WTC11 (cell line): ENCODE measurements around the gene GSG1L.

Experiments used
- CTCF ChIP-seq: fragments of 200-600 bp; IDR thresholded peaks from 2 replicates; pipeline ENCODE4 v1.8.0; 2022; ENCODE audit warnings: antibody characterized with exemption
- E2F1 ChIP-seq: sonication (generic); formaldehyde crosslinking; IDR thresholded peaks from 2 replicates; pipeline ENCODE4 v1.8.0; 2022; ENCODE audit warnings: mild to moderate bottlenecking, missing genetic modification reagents
- ELF4 ChIP-seq: sonication (generic); formaldehyde crosslinking; IDR thresholded peaks from 2 replicates; pipeline ENCODE4 v1.8.1; 2022; ENCODE audit warnings: low read depth, mild to moderate bottlenecking, moderate library complexity, missing genetic modification reagents
- JAZF1 ChIP-seq: fragments of 250-450 bp; sonication (Bioruptor Pico); IDR thresholded peaks from 2 replicates; pipeline ENCODE4 v1.9.0; 2021; ENCODE audit warnings: moderate library complexity, mild to moderate bottlenecking, inconsistent platforms
- JUN ChIP-seq: sonication (generic); formaldehyde crosslinking; IDR thresholded peaks from 2 replicates; pipeline ENCODE4 v1.8.0; 2023; ENCODE audit warnings: mild to moderate bottlenecking, missing genetic modification reagents
- NFYB ChIP-seq: sonication (generic); formaldehyde crosslinking; conservative IDR thresholded peaks from 2 replicates; pipeline ENCODE4 v1.8.0; 2022; ENCODE audit warnings: low read depth, missing genetic modification reagents
- PREB ChIP-seq: sonication (generic); formaldehyde crosslinking; IDR thresholded peaks from 2 replicates; pipeline ENCODE4 v1.8.1; 2022; ENCODE audit warnings: mild to moderate bottlenecking, missing genetic modification reagents, moderate library complexity, borderline replicate concordance
- TEAD4 ChIP-seq: sonication (generic); formaldehyde crosslinking; IDR thresholded peaks from 2 replicates; pipeline ENCODE4 v1.8.0; 2022; ENCODE audit warnings: mild to moderate bottlenecking, missing genetic modification reagents

- TF ChIP-seq CTCF, result no peak
- no peak for TF ChIP-seq E2F1 (CRISPR knock-in tag)
- no peak for TF ChIP-seq ELF4 (CRISPR knock-in tag)
- no peak for TF ChIP-seq PREB (CRISPR knock-in tag)
- TF ChIP-seq JAZF1 (CRISPR knock-in tag), result no peak
- no peak for TF ChIP-seq TEAD4
- no peak for TF ChIP-seq JUN (CRISPR knock-in tag)
- no peak for TF ChIP-seq NFYB (CRISPR knock-in tag)
Measured at GRCh38 chr16:28085389-28086171, 22.1 kb upstream of the GSG1L start.
